Medulla oblongata (tissue), 1 donor: Measurements from ENCODE around the gene MLLT6.

ENCODE experiments used
- DNase-seq: peaks from one replicate; pipeline ENCODE4 v3.0.0-alpha.2; 2015; ENCODE audit errors: extremely low spot score

Gene MLLT6

DNA sequence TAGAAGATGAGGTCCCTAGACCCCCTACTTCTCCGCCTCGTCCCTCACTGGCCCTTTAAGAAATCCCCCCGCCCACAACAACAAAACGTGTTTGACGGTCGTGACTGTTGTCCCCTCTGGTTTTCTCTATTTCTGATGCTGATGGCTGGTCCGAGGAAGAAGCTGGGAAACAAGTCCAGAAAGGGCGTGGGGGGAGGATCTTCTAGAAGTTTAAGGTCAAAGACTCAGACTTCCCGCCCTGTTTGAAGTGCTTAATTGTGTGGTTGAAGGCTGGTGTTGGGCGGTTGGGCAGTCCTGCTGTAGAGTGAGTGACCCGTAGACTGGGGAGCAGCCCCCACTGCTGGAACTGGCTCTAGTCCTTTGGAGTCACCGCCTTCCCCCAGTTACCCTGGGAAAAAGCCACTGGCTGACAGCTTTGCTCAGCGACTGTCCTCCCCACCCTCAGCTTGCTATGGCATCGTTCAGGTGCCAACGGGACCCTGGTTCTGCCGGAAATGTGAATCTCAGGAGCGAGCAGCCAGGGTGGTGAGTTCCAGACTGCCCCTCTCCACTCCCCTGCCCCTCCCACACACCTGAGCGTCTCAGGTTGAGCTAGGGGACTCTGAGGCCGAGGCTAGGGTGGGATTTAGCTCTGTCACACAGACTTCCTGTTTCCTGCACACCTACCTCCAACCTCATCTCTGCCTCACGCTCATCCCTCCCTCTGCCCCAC lies 1.6 kb downstream of the MLLT6 start:
- peak; percentile 44 for DNase-seq

DNA sequence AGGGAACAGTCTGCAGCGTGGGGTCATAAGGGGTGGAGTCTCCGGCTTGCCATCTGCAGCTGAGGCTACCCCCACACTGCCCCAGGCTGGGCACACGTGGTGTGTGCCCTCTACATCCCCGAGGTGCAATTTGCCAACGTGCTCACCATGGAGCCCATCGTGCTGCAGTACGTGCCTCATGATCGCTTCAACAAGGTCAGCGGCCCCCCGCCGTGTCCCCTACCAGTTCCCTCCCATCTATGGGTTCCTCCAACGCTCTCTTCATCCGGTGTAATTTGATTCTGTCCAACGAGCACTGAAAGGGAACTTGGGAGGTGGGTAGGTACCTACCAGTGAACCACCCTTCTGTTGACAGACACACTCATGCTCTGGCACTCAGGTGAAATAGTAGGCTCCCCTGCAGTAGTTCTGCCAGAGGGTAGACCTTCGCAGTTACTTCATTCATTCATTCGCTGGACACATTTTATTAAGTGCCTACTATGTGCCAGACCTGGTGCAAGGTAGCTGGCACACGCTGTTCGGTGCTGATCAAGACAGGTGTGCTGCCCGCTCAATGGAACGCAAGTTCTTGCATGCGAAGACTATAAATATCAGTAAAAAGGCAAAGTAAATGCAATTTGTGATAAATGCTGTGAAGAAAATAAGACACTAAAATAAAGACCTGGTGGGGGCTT lies 2.7 kb downstream of the MLLT6 start:
- DNase-seq = no peak

DNA sequence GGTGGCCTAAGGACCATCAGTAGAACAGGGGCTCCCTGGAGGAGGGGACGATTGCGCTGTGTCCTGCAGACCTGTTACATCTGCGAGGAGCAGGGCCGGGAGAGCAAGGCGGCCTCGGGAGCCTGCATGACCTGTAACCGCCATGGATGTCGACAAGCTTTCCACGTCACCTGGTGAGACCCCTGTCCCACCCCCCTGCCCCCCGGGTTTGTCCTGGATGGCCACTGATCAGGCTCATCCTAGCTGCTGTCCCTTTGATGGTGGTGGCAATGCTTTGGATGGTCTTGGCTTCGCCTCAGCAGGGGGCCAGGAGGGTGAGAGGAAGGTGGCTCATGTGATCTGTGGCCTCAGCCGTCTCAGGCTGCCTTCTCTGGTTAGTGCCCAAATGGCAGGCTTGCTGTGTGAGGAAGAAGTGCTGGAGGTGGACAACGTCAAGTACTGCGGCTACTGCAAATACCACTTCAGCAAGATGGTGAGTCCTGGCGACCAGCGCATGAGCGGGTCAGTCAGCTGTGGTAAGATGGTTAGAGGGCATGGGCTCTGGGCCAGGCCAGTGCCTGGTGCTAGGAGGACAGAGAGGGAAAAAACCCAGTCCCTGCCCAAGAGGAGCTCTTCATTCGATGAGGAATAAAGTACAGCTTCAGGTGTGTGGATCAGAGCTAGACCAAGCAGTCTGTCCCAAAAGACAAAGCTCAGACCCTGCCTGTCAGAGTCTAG lies 4.2 kb downstream of the MLLT6 start:
- no peak for DNase-seq

DNA sequence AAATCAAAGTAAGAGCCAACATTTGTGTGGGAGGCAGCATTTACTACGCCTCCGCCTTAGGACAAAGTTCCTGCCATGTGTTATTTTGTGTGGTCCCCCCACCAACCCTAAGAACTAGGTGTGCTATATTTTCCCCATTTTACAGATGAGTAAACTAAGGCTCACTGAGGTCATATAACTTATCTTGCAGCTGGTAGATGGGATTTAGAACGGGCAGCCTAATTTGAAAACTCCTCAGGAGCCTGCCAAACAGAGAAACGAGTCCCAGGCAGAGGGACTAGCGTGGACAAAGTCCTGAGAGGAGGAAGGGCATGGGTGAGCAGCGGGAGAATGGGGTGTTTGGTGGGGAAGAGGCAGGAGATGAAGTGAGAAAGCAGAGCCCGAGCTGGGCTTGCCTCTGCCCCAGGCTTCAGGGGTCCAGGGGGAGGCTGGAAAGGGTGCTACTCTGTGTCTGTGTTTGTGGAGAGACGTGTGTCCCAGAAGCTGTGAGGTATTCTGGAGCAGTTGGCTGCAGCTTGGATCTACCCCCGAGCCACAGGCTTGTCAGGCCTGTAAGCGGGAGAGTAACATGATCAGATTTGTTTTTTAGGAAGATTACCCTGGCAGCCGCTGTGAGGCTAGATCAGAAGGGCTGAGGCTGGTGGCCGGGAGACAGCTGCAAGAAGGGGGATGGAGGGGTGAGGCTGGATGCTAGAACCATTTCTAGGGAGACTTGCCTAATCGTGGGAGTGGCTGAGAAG lies 5.0 kb downstream of the MLLT6 start:
- no peak for DNase-seq

DNA sequence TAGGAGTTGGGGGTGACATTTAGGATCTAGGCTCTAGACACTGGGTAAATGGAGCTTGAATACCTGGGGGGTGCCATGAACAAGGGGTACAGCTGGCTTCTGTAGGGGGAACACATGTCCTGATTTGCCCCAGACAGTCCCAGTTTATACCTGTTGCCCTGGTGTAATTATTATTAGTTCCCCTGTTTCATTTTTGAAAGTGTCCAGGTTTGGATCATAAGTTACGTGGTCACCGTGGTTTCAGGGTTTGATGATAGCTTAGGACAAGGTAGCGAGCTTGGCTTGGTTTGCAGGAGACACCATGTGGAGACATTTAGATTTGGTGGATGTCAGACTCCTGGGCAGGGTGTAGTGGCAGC lies 5.5 kb downstream of the MLLT6 start:
- DNase-seq = no peak

DNA sequence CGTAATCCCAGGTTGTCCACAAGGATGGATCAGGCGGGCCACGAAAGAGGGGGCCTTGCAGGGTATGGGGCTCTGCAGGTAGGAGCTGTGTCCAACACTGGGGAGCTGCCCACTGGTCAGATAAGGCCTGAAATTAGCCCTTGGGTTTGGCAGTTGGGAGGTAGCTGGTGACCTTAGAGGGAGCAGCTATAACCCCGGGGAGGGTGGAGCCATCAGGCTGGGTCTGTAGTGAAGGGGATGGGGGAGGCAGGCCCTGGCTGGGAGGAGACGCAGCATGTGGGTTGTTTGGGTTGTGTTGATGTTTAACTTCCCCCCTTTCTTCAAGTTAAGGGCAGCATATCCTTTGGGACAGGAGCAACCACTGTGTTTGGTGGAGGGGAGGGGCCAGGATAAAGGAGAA lies 5.9 kb downstream of the MLLT6 start:
- no peak for DNase-seq

DNA sequence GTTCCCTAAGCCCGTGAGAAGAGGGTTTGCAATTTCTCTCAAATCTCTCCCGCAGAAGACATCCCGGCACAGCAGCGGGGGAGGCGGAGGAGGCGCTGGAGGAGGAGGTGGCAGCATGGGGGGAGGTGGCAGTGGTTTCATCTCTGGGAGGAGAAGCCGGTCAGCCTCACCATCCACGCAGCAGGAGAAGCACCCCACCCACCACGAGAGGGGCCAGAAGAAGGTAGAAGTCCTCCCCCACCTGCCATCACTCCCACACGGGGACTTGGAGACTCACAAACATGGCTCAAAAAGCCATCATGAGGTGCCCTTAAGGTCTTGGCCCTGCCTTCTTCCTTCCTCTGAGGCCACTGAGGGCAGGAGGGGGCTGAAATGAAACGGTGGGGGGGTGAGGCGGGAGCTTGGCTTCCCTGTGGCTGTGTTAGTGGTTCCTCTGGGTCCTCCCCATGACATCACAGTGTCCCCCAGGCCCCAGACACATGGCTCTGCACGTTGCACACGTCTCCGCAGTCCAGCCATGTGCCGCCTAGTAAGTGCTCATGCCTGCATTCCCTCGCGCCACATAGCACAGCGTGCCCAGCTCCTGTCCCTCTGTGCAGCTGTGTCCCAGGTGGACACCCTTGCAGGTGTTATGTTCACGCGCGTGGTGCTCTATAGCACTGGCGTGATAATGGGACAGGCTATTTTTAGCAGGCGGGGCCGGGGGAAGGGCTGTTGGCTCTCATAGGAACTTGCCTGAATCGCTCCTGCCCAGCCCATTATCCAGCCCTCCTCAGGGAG lies 6.9 kb downstream of the MLLT6 start:
- DNase-seq = no peak

DNA sequence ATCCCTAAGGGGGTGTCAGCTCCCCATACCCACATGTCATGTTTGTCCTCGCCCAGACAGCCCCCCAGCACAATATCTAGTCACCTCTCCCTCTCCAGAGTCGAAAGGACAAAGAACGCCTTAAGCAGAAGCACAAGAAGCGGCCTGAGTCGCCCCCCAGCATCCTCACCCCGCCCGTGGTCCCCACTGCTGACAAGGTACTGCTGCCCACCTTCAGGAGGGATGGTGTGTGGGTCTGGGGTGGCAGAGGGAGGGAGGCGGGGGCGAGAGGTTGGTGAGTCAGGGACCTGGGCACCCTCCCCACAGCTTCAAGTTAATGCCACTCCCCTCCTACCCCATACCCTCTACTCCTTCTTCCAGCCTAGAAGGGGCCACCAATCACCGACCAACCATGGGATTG lies 7.5 kb downstream of the MLLT6 start:
- DNase-seq = no peak

DNA sequence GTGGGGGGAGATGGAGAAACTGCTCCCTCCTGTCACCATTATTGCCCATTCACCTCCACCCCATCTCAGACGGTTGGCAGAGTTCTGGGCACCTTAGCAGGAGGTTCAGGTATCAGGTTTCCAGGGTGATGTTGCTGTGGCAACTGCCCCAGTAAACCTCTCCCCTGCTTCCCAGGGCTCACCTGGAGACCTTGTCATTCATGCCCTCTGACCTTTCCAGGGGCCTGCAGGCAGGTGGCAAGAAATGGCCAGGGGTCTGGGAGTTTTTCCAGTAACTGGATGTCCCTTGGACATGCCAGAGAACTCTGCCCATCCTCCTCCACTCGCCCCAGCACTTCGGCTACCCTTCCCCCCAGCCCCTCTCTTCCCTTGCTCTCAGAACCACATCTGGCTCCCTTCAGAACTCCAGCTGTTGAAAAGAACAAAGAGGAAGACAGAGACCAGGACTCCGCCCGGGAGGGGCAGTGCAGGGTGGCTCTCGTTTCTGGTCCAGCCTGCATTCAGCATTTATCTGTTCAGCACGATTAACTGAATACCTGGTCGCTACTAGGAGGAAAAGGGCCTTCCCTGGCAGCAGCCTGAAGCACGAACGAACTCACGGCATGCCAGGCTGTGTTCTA lies 8.5 kb downstream of the MLLT6 start:
- no peak for DNase-seq

DNA sequence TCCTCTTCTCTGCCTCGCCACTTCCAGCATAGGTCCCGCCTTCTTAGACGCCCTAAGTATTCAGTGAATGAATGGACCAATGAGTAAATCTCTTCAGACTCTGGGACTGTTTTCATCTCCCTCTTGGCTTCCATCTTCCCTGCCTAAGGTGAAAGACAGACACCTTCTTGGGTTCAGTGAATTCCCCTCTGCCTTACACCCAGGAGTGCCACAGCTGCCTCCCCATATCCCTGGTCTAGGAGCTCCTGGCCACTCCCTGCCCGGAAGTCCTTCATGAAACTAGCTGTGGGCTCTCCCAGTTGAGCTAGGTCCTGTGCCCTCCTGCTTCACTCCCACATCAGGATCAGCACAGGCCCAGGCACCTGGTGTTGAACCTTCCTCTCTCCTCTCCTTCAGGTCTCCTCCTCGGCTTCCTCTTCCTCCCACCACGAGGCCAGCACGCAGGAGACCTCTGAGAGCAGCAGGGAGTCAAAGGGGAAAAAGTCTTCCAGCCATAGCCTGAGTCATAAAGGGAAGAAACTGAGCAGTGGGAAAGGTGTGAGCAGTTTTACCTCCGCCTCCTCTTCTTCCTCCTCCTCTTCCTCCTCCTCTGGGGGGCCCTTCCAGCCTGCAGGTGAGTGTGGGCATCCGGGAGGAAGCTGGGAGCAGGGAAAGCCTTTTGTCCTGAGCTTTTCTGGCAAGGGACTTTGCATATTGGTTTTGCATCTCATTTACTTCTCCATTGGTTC lies 10.3 kb downstream of the MLLT6 start:
- DNase-seq = no peak

DNA sequence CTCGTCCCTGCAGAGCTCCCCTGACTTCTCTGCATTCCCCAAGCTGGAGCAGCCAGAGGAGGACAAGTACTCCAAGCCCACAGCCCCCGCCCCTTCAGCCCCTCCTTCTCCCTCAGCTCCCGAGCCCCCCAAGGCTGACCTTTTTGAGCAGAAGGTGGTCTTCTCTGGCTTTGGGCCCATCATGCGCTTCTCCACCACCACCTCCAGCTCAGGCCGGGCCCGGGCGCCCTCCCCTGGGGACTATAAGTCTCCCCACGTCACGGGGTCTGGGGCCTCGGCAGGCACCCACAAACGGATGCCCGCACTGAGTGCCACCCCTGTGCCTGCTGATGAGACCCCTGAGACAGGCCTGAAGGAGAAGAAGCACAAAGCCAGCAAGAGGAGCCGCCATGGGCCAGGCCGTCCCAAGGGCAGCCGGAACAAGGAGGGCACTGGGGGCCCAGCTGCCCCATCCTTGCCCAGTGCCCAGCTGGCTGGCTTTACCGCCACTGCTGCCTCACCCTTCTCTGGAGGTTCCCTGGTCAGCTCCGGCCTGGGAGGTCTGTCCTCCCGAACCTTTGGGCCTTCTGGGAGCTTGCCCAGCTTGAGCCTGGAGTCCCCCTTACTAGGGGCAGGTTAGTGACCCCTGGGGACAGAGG lies 11.4 kb downstream of the MLLT6 start:
- no peak for DNase-seq

DNA sequence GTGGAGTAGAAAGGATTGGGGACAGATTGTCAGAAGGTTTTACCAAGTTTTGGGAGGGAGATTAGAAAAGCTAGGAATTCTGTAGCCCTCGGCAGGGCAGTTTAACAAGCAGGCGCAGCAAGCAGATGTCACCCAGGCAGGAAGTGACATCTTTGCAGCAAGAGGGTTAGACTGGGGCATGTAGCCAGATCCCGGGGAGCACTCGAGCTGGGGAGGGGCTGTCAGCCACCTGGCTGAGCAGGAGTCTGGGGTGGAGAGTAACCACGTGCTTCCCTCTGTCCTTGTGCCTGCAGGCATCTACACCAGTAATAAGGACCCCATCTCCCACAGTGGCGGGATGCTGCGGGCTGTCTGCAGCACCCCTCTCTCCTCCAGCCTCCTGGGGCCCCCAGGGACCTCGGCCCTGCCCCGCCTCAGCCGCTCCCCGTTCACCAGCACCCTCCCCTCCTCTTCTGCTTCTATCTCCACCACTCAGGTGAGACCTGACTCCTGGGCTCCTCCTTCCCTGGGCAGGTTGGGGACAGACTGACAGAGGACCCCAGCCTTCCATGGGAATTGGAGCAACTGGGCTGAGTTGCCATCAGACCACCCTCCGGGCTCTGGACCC lies 12.2 kb downstream of the MLLT6 start:
- no peak for DNase-seq

DNA sequence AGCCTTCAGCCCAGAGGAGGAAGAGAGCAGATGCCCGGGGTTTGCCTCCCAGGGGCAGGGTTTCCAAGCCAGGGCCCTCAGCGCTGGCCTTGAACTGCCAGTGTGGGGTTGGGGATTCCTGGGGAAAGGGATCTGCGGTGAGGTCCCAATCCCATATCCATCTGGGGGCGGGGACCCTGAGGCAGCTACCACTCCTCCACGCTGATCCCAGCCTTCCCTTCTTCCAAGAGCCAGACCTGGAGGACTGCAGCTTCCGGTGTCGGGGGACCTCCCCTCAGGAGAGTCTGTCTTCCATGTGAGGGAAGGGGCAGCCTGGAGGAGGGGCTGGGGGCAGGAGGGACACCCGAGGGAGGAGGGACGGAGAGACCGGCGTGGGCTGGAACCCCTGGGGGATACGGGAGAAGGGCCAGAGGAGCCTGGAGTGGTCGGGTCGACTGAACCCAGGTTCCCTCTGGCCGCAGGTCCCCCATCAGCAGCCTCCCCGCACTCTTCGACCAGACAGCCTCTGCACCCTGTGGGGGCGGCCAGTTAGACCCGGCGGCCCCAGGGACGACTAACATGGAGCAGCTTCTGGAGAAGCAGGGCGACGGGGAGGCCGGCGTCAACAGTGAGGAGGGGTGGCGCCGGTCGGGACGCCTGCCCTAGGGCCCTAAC lies 14.3 kb downstream of the MLLT6 start:
- no peak for DNase-seq

DNA sequence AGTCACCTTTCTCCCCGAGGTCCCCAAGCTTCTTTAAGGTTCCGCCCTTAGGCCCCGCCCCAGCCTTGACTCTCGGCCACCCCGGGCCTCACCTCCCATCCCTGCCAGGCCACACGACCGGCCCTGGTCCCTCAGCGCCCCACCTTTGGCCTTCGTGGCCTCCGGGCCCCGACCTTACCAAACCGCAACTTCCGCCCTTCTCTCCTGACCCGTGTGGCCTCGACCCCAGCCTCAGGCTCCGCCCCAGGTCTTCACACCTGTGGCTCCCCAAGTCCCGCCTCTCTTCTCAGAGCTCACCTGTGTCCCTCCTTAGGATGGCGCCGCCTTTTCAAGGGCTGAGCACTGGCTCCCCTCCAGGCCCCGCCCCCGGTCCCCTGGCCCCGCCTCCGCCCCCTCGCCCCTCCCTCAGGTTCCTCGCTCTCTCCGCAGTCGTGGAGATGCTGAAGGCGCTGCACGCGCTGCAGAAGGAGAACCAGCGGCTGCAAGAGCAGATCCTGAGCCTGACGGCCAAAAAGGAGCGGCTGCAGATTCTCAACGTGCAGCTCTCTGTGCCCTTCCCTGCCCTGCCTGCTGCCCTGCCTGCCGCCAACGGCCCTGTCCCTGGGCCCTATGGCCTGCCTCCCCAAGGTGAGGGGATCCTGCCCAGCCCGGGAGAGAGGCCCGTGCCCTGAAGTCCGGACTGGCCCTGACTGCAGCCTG lies 15.0 kb downstream of the MLLT6 start:
- DNase-seq = no peak

DNA sequence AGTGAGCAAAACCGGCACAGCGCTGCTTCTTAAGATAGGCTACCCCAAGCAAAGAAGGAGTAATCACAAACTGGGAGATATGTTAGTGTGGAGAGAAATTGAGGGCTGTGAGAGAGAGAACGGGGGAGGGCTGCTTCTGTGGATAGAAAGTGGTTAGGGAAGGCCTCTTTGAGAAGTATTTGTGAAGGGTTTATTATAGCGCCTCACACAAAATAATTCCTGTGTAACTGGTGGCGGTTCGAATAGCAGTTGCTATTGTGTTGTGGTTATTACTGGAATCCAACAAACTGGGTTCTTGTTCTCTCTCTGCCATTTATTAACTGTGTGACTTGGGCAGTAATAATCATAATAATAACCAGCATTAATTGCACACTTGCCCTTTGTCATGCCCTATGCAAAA lies 15.9 kb downstream of the MLLT6 start:
- no peak for DNase-seq

DNA sequence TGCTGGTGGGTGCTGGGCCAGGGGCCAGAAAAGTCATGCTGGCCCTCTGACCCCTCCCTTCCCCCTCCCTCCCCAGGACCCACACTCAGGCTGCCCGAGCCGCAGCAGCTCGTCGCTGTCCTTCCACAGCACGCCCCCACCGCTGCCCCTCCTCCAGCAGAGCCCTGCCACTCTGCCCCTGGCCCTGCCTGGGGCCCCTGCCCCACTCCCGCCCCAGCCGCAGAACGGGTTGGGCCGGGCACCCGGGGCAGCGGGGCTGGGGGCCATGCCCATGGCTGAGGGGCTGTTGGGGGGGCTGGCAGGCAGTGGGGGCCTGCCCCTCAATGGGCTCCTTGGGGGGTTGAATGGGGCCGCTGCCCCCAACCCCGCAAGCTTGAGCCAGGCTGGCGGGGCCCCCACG lies 16.7 kb downstream of the MLLT6 start:
- no peak for DNase-seq

DNA sequence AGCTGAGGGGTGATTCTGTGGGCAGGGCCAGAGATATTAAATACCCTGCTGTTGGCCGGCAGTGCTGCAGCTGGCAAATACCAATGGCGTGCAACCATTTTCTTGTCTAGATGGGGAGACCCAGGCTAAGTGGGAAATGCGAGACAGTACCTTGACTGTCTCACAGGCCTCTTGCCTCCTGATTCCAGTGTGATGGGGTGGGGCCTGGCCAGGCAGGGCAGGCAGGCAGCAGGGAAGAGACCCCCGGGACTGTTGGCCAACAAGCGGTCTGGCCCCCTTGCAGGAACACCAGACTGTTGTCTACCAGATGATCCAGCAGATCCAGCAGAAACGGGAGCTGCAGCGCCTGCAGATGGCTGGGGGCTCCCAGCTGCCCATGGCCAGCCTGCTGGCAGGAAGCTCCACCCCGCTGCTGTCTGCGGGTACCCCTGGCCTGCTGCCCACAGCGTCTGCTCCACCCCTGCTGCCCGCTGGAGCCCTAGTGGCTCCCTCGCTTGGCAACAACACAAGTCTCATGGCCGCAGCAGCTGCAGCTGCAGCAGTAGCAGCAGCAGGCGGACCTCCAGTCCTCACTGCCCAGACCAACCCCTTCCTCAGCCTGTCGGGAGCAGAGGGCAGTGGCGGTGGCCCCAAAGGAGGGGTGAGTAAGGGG lies 19.4 kb downstream of the MLLT6 start:
- DNase-seq = peak; percentile 85

DNA sequence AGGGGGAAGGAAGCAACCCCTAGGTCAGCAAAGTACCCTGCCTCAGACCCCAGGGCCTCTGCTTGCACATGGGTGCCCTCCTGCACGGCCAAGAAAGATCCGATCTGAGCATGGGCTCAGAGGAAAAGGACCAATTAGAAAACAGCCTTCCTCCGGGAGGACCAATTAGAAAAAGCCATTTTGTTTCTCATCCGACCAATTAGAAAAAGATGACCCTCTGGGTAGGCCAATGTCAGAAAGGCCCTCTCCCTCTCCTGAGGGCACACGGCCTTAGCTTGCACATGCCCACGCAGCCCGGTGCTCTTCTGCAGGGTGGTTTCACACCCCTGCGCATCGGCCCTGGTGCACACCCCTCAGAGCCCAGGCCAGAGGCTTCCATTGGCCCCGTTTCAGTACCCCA lies 20.0 kb downstream of the MLLT6 start:
- no peak for DNase-seq
